ENCODE data around the gene NLRX1.

GRCh38 chr11:119210050-119210449 lies 41.5 kb downstream of the NLRX1 start:
- TF ChIP-seq CTCF (IDR thresholded peaks at IDR 0.05) (no peak), SIN3A (IDR thresholded peaks at IDR 0.05; ENCODE audit: borderline replicate concordance, insufficient read depth, low read depth, low read length) (no peak), POLR2AphosphoS5 (IDR thresholded peaks at IDR 0.05; ENCODE audit: low read depth, low read length) (no peak), TCF7L2 (IDR thresholded peaks at IDR 0.05; ENCODE audit: low read depth, low read length) (no peak)

All from Panc1 (cell line).